ENCODE data around the gene DARS1. TPM values are rescaled to one million over a fixed set of nuclear protein-coding genes. Genes with fewer than 3 reads are reported as not detected.
"Not testable (repeated sequence)": the region's sequence is repeated elsewhere in the genome, so short reads cannot be mapped to it uniquely, and the experiment has no call there.

Gene DARS1
- total RNA-seq, 1 experiment from 2014 or later, result 63.0 TPM

- no peaks in the 10 kb centered on the region for H3K4me1 ChIP-seq (replicated peaks; ENCODE audit: insufficient read depth)
- no peaks in the 10 kb centered on the region for H3K9me2 ChIP-seq (ENCODE audit: insufficient read depth)
- H3K9me3 ChIP-seq (ENCODE audit: insufficient read depth, low read depth), result no peaks in the 10 kb centered on the region
- intact Hi-C loops (cut with micrococcal nuclease; ENCODE audit: unreplicated experiment), result no loop called here
- no peak overlapping the region for H3K27ac ChIP-seq
- H3K27me3 ChIP-seq (ENCODE audit: insufficient read depth, low read depth), result no peaks in the 10 kb centered on the region
- peaks cover 32% of the 10 kb centered on the region for H3K36me3 ChIP-seq (ENCODE audit: low read depth)
- no peak overlapping the region for H3K4me2 ChIP-seq
- H3K79me2 ChIP-seq (ENCODE audit: low read depth), result peaks cover 26% of the 10 kb centered on the region
- no peak for TF ChIP-seq CTCF (conservative IDR thresholded peaks at IDR 0.05)
- no peak for TF ChIP-seq EZH2 (IDR thresholded peaks at IDR 0.05; ENCODE audit: low read depth)
- no TSS peak for BruUV-seq (replicated peaks)
- no peaks in the 10 kb centered on the region; the same call in 1 of the 2 replicates for H3F3A ChIP-seq (ENCODE audit: insufficient read depth, low read depth)
- ChIA-PET POLR2A (ENCODE audit: unreplicated experiment) (no interaction called here), CTCF (no interaction called here)
- H3K4me3 ChIP-seq, result no peak overlapping the region
- no peaks in the 10 kb centered on the region for H4K20me1 ChIP-seq (ENCODE audit: insufficient read depth)
- DNase-seq, result no peak
- H2AFZ ChIP-seq, result no peak overlapping the region
These were observed 11.4 kb downstream of the DARS1 start for GRCh38 chr2:135974036-135974435.

- Histone ChIP-seq H3F3A (ENCODE audit: insufficient read depth, low read depth) (no peaks in the 10 kb centered on the region; the same call in 1 of the 2 replicates), H3K4me2 (no peak overlapping the region), H2AFZ (no peak overlapping the region), H3K36me3 (ENCODE audit: low read depth) (peaks cover 11% of the 10 kb centered on the region), H3K4me1 (replicated peaks; ENCODE audit: insufficient read depth) (no peaks in the 10 kb centered on the region), H3K79me2 (ENCODE audit: low read depth) (peaks cover 30% of the 10 kb centered on the region), H3K27ac (no peak overlapping the region), H3K9me3 (ENCODE audit: insufficient read depth, low read depth) (no peaks in the 10 kb centered on the region), H3K4me3 (no peak overlapping the region), H3K9me2 (ENCODE audit: insufficient read depth) (no peaks in the 10 kb centered on the region), H4K20me1 (ENCODE audit: insufficient read depth) (no peaks in the 10 kb centered on the region), H3K27me3 (ENCODE audit: insufficient read depth, low read depth) (no peaks in the 10 kb centered on the region)
- DNase-seq, result no peak
- no TSS peak for BruUV-seq (replicated peaks)
- TF ChIP-seq EZH2 (IDR thresholded peaks at IDR 0.05; ENCODE audit: low read depth) (no peak), CTCF (conservative IDR thresholded peaks at IDR 0.05) (no peak)
- POLR2A ChIA-PET (ENCODE audit: unreplicated experiment), result no interaction called here
- intact Hi-C loops (cut with micrococcal nuclease; ENCODE audit: unreplicated experiment), result no loop called here
- CTCF ChIA-PET, result no interaction called here
These were observed 15.6 kb downstream of the DARS1 start for GRCh38 chr2:135969655-135970387.

GRCh38 chr2:135965756-135966155 is 19.7 kb downstream of the DARS1 start:
- no TSS peak for BruUV-seq (replicated peaks)
- Histone ChIP-seq H3K27ac (no peak overlapping the region), H3K79me2 (ENCODE audit: low read depth) (peaks cover 7% of the 10 kb centered on the region), H3K27me3 (ENCODE audit: insufficient read depth, low read depth) (no peaks in the 10 kb centered on the region), H3K4me3 (no peak overlapping the region), H3K36me3 (ENCODE audit: low read depth) (peaks cover 6% of the 10 kb centered on the region), H3K4me1 (replicated peaks; ENCODE audit: insufficient read depth) (no peaks in the 10 kb centered on the region), H4K20me1 (ENCODE audit: insufficient read depth) (no peaks in the 10 kb centered on the region), H3K9me2 (ENCODE audit: insufficient read depth) (no peaks in the 10 kb centered on the region), H3K9me3 (ENCODE audit: insufficient read depth, low read depth) (no peaks in the 10 kb centered on the region), H2AFZ (no peak overlapping the region), H3F3A (ENCODE audit: insufficient read depth, low read depth) (no peaks in the 10 kb centered on the region), H3K4me2 (no peak overlapping the region)
- ChIA-PET POLR2A (ENCODE audit: unreplicated experiment) (interaction anchor here (0.6 kb wide), 1 partner anchor 142 kb away, joined by 3 read pairs; no protein-coding TSS in a partner anchor), CTCF (no interaction called here)
- TF ChIP-seq EZH2 (IDR thresholded peaks at IDR 0.05; ENCODE audit: low read depth), result no peak
- TF ChIP-seq CTCF (conservative IDR thresholded peaks at IDR 0.05), result no peak
- DNase-seq, result no peak
- intact Hi-C loops (cut with micrococcal nuclease; ENCODE audit: unreplicated experiment), result no loop called here

- H3K79me2 ChIP-seq (ENCODE audit: low read depth); DNase-seq; H3K4me2 ChIP-seq; H3K4me3 ChIP-seq; POLR2A ChIA-PET (ENCODE audit: unreplicated experiment); BruUV-seq (replicated peaks); H3K9me2 ChIP-seq (ENCODE audit: insufficient read depth); H4K20me1 ChIP-seq (ENCODE audit: insufficient read depth); H3K4me1 ChIP-seq (replicated peaks; ENCODE audit: insufficient read depth); CTCF ChIA-PET; H2AFZ ChIP-seq; intact Hi-C loops (cut with micrococcal nuclease; ENCODE audit: unreplicated experiment); H3F3A ChIP-seq (ENCODE audit: insufficient read depth, low read depth); H3K27ac ChIP-seq; H3K27me3 ChIP-seq (ENCODE audit: insufficient read depth, low read depth); H3K36me3 ChIP-seq (ENCODE audit: low read depth); H3K9me3 ChIP-seq (ENCODE audit: insufficient read depth, low read depth): not testable (repeated sequence)
These were observed 21.0 kb downstream of the DARS1 start for GRCh38 chr2:135964404-135964803.

All from PC-9 (cell line).